GM13977 (cell line): ENCODE measurements around the gene HSPA4.
"Not testable (repeated sequence)": the region's sequence is repeated elsewhere in the genome, so short reads cannot be mapped to it uniquely, and the experiment has no call there.

Experiments
- DNase-seq: peaks from one replicate; pipeline ENCODE4 v3.0.0; 2012; ENCODE audit warnings: low spot score
- in situ Hi-C: fragments of 300-500 bp; cut with MboI; formaldehyde crosslinking; loops from one replicate; pipeline ENCODE4 v1.12.0; 2022; ENCODE audit warnings: low sequenced_read_pairs, low pct_unique_long_range_greater_than_20kb, mixed read lengths, inconsistent platforms; ENCODE audit not compliant: unreplicated experiment
- TF ChIP-seq, protein P1 (sequence below): IDR thresholded peaks from 2 replicates; pipeline ENCODE4 v1.5.1; 2012; ENCODE audit warnings: mild to moderate bottlenecking, control low read depth; ENCODE audit not compliant: insufficient read depth; ENCODE audit errors: extremely low read depth, missing control alignments

Gene HSPA4

GRCh38 chr5:133079048-133079447, 27.2 kb downstream of the HSPA4 start:
- DNase-seq: no peak
- in situ Hi-C loops: no loop called here
- TF ChIP-seq, protein P1, sequence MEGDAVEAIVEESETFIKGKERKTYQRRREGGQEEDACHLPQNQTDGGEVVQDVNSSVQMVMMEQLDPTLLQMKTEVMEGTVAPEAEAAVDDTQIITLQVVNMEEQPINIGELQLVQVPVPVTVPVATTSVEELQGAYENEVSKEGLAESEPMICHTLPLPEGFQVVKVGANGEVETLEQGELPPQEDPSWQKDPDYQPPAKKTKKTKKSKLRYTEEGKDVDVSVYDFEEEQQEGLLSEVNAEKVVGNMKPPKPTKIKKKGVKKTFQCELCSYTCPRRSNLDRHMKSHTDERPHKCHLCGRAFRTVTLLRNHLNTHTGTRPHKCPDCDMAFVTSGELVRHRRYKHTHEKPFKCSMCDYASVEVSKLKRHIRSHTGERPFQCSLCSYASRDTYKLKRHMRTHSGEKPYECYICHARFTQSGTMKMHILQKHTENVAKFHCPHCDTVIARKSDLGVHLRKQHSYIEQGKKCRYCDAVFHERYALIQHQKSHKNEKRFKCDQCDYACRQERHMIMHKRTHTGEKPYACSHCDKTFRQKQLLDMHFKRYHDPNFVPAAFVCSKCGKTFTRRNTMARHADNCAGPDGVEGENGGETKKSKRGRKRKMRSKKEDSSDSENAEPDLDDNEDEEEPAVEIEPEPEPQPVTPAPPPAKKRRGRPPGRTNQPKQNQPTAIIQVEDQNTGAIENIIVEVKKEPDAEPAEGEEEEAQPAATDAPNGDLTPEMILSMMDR: no peak

- in situ Hi-C loops: no loop called here
- no peak for DNase-seq
- TF ChIP-seq, protein P1: no peak
Measured at GRCh38 chr5:133081036-133081435, 29.2 kb downstream of the HSPA4 start.

DNA sequence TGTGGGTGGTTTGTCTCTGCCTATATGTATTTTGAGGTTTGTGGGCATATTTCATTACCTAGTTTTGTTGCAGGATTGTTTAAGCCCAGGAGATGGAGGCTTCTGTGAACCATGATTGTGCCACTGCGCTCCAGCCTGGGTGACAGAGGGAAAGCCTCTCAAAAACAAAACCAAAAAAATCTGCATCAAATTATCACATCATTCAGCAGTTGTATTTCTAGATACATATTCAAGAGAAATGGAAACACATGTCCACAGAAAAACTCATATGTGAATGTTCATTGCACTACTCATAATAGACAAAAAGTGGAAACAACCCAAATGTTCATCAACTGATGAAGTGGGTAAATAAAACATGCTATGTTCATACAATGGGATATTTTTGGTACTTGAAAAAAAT, 29.9 kb downstream of the HSPA4 start:
- in situ Hi-C loops: no loop called here
- TF ChIP-seq, protein P1: no peak
- DNase-seq: no peak

DNA sequence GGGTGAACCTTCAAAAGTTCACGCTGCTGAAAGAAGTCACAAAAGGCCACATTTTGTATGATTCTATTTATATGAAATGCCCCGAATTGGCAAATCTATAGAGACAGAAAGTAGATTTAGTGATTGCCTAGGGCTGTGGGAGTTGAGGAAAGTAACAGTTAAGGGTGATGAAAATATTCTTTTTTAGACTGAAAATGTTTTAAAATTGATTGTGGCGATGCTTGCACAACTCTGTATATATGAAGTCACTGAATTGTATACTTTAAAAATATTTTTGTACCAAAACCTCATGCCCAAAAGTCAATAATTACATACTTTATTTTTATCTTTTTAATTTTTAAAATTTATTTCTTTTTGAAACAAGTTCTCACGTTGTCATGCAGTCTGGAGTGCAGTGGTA, 30.3 kb downstream of the HSPA4 start:
- DNase-seq: no peak
- TF ChIP-seq, protein P1: no peak
- in situ Hi-C loops: no loop called here

DNA sequence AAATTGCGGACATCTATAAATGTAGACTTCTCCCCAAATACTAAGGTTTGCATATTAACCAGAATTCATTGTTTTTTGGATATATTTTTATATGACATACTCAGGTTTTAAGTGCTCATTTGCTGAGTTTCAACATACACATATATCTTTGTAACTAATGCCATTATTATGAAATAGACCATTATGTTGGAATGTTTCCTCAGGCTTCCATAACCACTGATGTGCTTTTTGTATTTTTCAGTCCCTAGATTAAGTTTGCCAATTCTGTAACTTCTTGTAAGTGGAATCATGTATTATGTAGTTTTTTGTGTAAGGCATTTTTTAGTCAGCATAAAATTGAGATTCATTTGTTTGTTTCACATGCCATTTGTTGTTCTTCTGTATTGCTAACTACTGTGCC, 32.1 kb downstream of the HSPA4 start:
- TF ChIP-seq, protein P1: no peak
- no peak for DNase-seq
- in situ Hi-C loops: no loop called here

GRCh38 chr5:133085171-133085570, 33.4 kb downstream of the HSPA4 start:
- DNase-seq, in situ Hi-C loops: not testable (repeated sequence)

- in situ Hi-C loops: no loop called here
- TF ChIP-seq, protein P1: no peak
- no peak for DNase-seq
Measured at GRCh38 chr5:133086366-133086875, 34.6 kb downstream of the HSPA4 start.
